Suppressor macrophage treated with lipopolysaccharide for 1 hour (primary cell): Measurements from ENCODE around the gene ABCB10.
"Not testable (repeated sequence)": the region's sequence is repeated elsewhere in the genome, so short reads cannot be mapped to it uniquely, and the experiment has no call there.

Source experiments
- DNase-seq, 3 donors: peaks; one replicate each; pipeline ENCODE4 v3.0.0-alpha.2; 2020 to 2022

Gene ABCB10

GRCh38 chr1:229558460-229559335 is at the start of gene ABCB10:
TSS of gene ABCB10 (minus strand) at chr1:229558707. CDS start at chr1:229558652, 55 bp downstream.
- DNase-seq, result peak; percentile 99

DNA sequence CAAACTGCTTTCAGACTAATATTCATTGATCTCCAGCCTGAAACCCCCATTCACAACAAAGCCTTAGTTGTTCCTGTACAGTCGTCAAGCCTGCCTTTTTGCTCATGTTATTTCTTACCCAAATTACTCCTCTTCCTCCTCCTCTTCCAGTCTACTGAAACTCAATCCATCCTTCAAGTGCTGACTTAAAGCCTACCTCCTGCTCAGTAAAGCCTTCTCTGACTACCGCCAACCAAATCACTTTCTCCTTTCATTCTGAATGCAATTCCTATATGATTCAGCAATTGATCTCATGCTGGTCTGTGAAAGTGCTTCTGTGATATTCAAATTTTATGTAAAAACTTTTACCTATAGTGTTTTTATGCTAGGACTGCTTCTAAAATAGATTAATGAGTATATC is 48.9 kb upstream of the ABCB10 start:
- DNase-seq, result no peak

DNA sequence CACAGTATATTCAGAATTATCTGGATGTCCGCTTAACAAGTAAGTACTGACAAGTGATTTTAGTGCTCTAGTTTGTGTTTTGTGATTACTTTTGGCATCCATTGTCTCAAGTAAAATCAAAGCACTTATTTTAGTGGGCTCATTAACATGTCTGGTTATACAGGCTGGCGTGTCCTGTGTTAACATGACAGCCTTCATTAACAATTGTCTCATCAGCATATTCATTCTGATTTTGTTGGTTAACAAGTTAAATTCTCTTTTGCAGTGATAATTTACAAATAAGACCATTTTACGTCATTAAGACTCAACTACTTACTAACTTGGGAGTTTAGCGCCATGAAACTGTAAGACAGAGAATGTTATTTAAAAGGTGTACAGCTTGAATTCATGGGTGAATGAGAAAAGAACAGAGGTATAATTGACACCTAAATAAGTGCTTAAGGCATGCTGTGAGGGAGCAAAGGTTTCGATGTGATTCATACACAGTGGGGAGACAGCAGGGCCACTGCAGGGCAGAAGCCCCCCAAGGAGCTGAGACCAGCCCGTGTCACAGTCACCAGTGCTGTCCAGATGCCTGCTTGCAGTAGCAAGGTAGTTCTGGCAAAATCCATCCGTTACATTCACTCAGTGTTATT is 45.0 kb upstream of the ABCB10 start:
- DNase-seq, result no peak

- no peak for DNase-seq
These were observed 41.7 kb upstream of the ABCB10 start for GRCh38 chr1:229600229-229600628.

DNA sequence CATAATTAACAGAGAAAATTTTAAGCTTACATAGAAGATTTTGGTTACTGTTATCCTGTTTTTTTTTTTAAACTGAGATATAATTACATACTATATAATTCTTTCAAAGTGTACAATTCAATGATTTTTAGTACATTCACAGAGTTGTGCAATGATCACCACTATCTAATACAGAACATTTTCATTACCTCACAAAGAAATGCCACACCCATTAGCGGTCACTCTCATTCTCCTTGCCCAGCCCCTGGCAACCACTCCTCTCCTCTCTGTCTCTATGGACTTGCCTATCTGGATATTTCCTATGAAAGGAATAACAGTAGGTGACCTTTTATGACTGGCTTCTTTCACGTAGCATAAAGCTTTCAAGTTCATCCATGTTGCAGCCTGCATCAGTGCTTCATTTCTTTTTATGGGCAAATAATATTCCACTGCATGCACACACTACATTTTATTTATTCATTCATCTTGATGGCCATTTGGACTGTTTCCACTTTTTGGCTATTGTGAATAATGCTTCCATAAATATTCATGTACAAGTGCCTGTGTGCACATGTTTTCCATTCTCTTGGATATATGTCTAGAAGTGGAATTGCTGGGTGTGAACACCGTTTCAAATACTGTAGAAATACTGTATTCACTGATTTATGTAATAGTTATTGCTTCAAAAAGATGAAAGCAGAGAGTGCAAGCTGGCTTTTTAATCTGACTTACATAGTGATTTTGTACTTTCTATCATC is 40.9 kb upstream of the ABCB10 start:
- DNase-seq, result no peak

GRCh38 chr1:229597877-229598276 is 39.4 kb upstream of the ABCB10 start:
- no peak for DNase-seq

DNA sequence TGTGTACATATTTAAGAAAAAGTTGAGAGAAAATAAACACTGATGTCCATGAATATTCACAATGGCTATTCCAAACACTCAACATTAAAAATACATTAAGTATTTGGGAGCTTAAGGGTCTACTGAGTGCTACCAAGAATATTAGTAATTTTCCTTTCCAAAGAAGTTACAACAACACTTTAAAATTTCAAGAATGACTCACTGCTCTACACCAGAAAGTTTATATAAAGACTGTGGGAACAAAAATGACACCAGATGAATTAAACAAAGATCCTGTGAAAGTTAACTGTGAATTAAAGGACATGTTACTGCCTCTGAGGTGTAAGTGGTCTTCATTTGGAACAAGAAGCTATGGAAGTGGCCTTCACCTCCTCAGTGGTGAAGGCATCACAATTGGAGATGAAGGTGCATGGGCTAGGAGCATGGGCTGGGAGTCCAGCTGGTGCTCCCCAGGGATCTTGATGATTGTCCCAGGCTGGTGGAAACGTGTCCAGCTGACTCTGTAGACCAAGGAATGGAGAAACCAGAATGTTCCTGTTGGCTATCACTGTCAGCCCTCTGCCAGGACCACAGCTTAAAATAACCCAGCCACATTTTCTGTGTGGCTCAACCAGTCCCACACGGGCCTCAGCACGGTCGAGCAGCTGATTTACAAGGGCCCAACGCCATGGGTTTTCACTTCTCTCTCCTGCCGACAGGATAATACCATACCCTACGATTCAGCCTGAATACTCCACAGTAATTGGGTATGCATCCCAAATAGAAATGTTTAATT is 38.6 kb upstream of the ABCB10 start:
- DNase-seq, result peak in 2 of 3 donors; percentile 17 to 37

GRCh38 chr1:229595876-229596275 is 37.4 kb upstream of the ABCB10 start:
- DNase-seq, result not testable (repeated sequence)

- DNase-seq, result no peak
These were observed 35.9 kb upstream of the ABCB10 start for GRCh38 chr1:229594227-229595008.

GRCh38 chr1:229593800-229594199 is 35.3 kb upstream of the ABCB10 start:
- no peak for DNase-seq

DNA sequence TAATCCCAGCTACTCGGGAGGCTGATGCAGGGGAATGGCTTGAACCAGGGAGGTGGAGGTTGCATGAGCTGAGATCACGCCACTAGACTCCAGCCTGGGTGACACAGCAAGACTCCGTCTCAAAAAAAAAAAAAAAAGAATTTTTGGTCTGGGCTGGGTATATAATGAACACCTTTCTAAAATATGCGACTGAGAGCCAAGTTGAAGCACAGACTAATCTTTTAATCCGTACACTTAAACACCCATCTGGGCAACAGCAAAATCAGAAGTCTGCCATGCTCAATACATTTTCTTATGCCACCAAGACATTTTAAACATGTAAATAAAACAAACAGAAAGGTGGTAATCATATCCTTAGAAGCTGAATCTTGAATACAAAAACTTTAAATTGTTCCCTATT is 31.6 kb upstream of the ABCB10 start:
- no peak for DNase-seq

DNA sequence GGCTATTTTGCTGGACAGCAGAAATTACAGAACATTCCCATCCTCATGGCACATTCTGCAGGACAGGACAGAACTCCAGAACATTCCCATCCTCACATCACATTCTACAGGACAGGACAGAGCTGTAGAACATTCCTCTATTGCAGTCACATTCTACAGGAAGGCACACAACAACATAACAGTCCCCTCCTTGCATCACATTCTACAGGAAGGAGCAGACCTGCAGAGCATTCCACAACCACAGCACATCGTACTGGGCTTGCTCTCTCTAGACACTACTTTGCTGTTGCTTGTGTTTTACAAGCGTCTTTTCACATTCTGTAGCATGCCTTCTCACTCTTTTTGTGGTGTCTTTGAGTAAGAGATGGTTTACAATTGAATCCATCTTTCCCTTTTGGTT is 26.8 kb upstream of the ABCB10 start:
- no peak for DNase-seq

DNA sequence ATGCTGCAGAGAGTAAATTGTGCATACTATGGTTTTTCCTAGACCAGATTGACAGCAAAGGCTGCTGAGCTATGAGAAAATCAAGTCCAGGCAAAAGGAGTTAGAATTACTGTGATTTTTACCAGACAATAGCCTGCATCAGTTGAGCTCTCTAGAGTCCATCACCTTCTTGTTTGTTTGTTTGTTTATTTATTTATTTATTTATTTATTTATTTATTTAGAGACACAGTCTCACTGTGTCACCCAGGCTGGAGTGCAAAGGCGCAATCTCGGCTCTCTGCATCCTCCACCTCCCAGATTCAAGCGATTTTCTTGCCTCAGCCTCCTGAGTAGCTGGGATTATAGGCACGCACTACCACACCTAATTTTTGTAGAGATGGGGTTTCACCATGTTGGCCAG is 24.2 kb upstream of the ABCB10 start:
- no peak for DNase-seq

- peak; percentile 43 to 67 (median 57) for DNase-seq
These were observed 23.6 kb upstream of the ABCB10 start for GRCh38 chr1:229582011-229582694.

GRCh38 chr1:229581485-229581884 is 23.0 kb upstream of the ABCB10 start:
- DNase-seq, result no peak

DNA sequence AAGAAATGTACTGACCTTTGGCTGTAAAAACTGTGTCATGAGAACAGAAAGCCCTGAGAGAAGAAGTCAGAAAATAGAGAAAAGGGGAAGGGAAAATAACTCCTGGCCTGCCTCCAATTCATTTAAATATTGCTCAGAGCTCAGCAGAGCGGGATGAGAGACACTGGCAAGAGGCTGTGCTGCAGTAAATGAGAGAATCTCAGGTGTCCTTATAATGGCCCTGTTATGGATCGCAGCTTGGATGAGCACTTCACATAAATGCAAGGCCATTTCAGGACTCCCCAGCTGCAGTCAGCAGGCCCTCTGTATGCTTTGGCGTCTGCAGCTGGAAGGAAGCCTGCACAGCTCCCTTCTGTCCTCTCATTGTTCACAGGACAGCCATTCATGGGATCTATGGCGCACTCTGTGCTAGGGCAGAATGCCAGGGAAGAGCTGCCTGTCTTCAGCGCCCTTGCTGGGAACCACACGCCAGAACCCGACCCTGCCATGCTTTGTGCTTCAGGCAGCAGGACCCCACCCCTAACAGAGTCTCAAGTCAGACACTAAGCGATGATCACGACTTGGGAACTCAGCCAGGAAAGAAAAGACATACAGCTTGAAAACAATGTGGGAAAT is 20.7 kb upstream of the ABCB10 start:
- DNase-seq, result peak; percentile 73 to 85 (median 79)

DNA sequence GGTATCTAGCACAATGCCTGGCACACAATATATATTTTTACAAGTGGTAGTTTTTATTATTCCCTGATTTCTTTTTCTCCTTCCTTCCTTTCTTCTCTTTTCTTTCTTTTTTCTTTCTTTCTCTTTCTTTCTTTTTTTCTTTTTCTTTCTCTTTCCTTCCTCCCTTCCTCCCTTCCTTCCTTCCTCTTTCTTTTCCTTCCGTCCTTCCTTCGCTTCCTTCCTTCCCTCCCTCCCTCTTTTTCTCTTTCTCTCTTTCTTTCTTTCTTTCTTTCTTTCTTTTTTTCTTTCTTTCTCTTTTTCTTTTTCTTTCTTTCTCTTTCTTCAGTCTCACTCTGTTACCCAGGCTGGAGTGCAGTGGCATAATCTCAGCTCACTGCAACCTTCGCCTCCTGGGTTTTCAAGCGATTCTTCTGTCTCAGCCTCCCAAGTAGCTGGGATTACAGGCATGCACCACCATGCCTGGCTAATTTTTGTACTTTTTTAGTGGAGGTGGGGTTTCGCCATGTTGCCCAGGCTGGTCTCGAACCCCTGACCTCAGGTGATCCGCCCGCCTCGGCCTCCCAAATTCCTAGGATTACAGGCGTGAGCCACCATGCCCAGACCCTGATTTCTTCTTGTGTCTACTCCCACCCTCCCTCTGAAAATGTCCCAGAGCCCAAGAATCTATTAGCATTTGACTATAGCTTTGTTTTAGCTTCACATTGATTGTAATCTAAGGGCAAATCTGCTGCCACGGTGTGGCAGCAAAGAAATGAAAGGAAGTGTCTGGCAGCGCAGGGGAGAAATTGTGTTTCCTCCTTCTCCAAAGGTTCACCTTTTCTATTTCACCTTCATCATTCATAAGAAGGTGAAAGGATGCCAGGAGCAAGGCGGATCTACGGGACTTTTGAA is 19.9 kb upstream of the ABCB10 start:
- DNase-seq, result no peak

DNA sequence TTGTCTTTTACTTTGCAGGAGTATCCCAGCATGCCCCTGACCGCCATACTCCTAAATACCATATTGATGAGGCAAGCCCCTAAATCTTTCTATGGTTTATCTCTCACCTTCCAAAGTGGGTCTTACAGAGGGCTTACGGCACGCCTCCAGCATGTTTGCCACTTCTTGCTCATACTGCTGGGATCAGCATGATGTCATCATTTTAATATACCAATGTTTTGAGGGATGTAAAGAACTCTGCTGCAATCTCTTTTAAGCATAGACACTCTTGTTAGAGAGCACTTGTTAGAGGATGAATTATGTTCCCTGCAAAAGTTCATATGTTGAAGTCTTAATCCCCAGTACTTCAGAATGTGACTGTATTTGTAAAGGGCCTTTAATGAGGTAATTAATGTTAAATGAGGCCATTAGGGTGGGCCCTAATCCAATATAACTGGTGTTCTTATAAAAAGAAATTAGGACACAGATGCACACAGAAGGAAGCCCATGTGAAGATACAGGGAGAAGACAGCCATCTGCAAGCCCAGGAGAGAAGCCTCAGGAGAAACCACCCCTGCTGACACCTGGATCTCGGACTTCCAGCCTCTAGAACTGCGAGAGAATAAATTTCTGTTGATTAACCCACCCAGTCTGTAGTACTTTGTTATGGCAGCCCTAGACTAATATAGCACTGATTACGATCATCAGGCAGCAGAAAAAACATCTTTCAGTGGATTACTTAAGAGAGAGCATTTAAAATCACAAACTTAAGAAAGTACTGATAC is 16.4 kb upstream of the ABCB10 start:
- DNase-seq, result no peak

DNA sequence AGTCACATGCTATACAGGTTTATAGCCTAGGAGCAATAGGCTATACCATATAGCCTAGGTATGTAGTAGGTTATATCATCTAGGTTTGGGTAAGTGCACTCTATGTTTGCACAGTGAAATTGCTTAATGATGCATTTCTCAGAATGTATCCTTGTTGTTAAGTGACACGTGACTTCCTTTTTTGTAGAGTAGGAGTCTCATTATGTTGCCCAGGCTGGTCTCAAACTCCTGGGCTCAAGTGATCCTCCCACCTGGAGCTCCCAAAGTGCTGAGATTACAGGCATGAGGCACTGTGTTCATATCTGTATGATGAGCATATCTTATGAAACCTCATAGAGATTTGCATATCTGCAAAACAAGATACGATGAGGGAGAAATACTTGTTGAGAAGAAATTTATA is 13.8 kb upstream of the ABCB10 start:
- DNase-seq, result peak in 2 of 3 donors; percentile 36 to 48
